HG03025 (cell line): ENCODE measurements around the gene VPS18.

ENCODE experiments used
- ATAC-seq: cut with Tn5 transposase; IDR thresholded peaks from one replicate; pipeline ENCODE4 v1.9.1; 2021; ENCODE audit warnings: mild to moderate bottlenecking, moderate library complexity; ENCODE audit not compliant: unreplicated experiment, low FRiP score

The VPS18 gene

GRCh38 chr15:40932649-40933516 lies 38.6 kb downstream of the VPS18 start:
- ATAC-seq: no peak

- ATAC-seq: no peak
Observed at GRCh38 chr15:40933517-40933902, 39.3 kb downstream of the VPS18 start.

- ATAC-seq: no peak
Observed at GRCh38 chr15:40934457-40934856, 40.2 kb downstream of the VPS18 start.

GRCh38 chr15:40936234-40936708 lies 42.0 kb downstream of the VPS18 start:
- ATAC-seq: no peak

- ATAC-seq: no peak
Observed at GRCh38 chr15:40936709-40937666, 42.7 kb downstream of the VPS18 start.

GRCh38 chr15:40937762-40938535 lies 43.7 kb downstream of the VPS18 start:
- no peak for ATAC-seq

GRCh38 chr15:40938536-40938870 lies 44.3 kb downstream of the VPS18 start:
- ATAC-seq: no peak

GRCh38 chr15:40940296-40940801 lies 46.1 kb downstream of the VPS18 start:
- ATAC-seq: no peak

- ATAC-seq: no peak
Observed at GRCh38 chr15:40941068-40941527, 46.8 kb downstream of the VPS18 start.

- ATAC-seq: peak; percentile 71
Observed at GRCh38 chr15:40941528-40942336, 47.5 kb downstream of the VPS18 start.

- no peak for ATAC-seq
Observed at GRCh38 chr15:40942337-40942854, 48.1 kb downstream of the VPS18 start.

- no peak for ATAC-seq
Observed at GRCh38 chr15:40942878-40943277, 48.6 kb downstream of the VPS18 start.

GRCh38 chr15:40943764-40944365 lies 49.6 kb downstream of the VPS18 start:
- ATAC-seq: no peak

GRCh38 chr15:40944510-40945296 lies 50.5 kb downstream of the VPS18 start:
- no peak for ATAC-seq

GRCh38 chr15:40948706-40949473 lies 54.6 kb downstream of the VPS18 start:
- ATAC-seq: no peak

GRCh38 chr15:40949756-40950207 lies 55.5 kb downstream of the VPS18 start:
- ATAC-seq: no peak

GRCh38 chr15:40951764-40952163 lies 57.5 kb downstream of the VPS18 start:
- no peak for ATAC-seq
